H9 (cell line): Measurements from ENCODE around the gene EHD2. TPM values are rescaled to one million over a fixed set of nuclear protein-coding genes. Genes with fewer than 3 reads are reported as not detected.

Experiments
- DNase-seq: peaks from one replicate; pipeline ENCODE4 v3.0.0-alpha.2; 2017
- H2AFZ ChIP-seq: one replicate; pipeline ENCODE4 v1.6.1; 2013; ENCODE audit warnings: mild to moderate bottlenecking, low read length, control low read depth, moderate library complexity
- H2AK5ac ChIP-seq: 2 replicates; pipeline ENCODE4 v1.6.1; 2013; ENCODE audit warnings: low read length, control low read depth, mixed read lengths; ENCODE audit not compliant: insufficient read length
- H2BK120ac ChIP-seq: one replicate; pipeline ENCODE4 v1.6.1; 2013; ENCODE audit warnings: low read depth, mild to moderate bottlenecking, low read length, control low read depth, inconsistent platforms; ENCODE audit not compliant: poor library complexity, severe bottlenecking
- H2BK12ac ChIP-seq: 2 replicates; pipeline ENCODE4 v1.6.1; 2013; ENCODE audit warnings: low read length, control low read depth, mixed read lengths, low read depth; ENCODE audit not compliant: insufficient read length
- H2BK15ac ChIP-seq: 2 replicates; pipeline ENCODE4 v1.6.1; 2013; ENCODE audit warnings: low read depth, low read length, control low read depth
- H2BK20ac ChIP-seq: one replicate; pipeline ENCODE4 v1.6.1; 2013; ENCODE audit warnings: low read depth, mild to moderate bottlenecking, low read length, control low read depth, inconsistent platforms; ENCODE audit not compliant: poor library complexity, severe bottlenecking
- H2BK5ac ChIP-seq: 2 replicates; pipeline ENCODE4 v1.6.1; 2013; ENCODE audit warnings: low read length, control low read depth, mixed read lengths; ENCODE audit not compliant: insufficient read length
- H3K14ac ChIP-seq: 2 replicates; pipeline ENCODE4 v1.6.1; 2013; ENCODE audit warnings: low read length, control low read depth; ENCODE audit not compliant: insufficient read depth
- H3K18ac ChIP-seq: 2 replicates; pipeline ENCODE4 v1.6.1; 2013; ENCODE audit warnings: low read depth, mild to moderate bottlenecking, mixed read lengths, low read length, control low read depth; ENCODE audit not compliant: insufficient read length
- H3K23ac ChIP-seq: 2 replicates; pipeline ENCODE4 v1.6.1; 2013; ENCODE audit warnings: low read length, control low read depth, mixed read lengths, low read depth; ENCODE audit not compliant: insufficient read length
- H3K23me2 ChIP-seq: 2 replicates; pipeline ENCODE4 v1.6.1; 2013; ENCODE audit warnings: low read depth, mild to moderate bottlenecking, mixed read lengths, low read length, control low read depth; ENCODE audit not compliant: insufficient read length, poor library complexity, severe bottlenecking
- H3K27ac ChIP-seq: 2 replicates; pipeline ENCODE4 v1.5.1; 2013; ENCODE audit warnings: low read length, control low read depth, mixed read lengths, low read depth; ENCODE audit not compliant: insufficient read length
- H3K27me3 ChIP-seq: 2 replicates; pipeline ENCODE4 v1.6.1; 2013; ENCODE audit warnings: low read length, control low read depth, inconsistent platforms; ENCODE audit not compliant: insufficient read depth
- H3K4ac ChIP-seq: 2 replicates; pipeline ENCODE4 v1.6.1; 2013; ENCODE audit warnings: low read depth, mild to moderate bottlenecking, control low read depth, inconsistent platforms, low read length, moderate library complexity
- H3K4me1 ChIP-seq: 2 replicates; pipeline ENCODE4 v1.6.1; 2013; ENCODE audit warnings: low read length, control low read depth, inconsistent platforms; ENCODE audit not compliant: insufficient read depth
- H3K4me2 ChIP-seq: 2 replicates; pipeline ENCODE4 v1.6.1; 2013; ENCODE audit warnings: low read length, control low read depth, mixed read lengths; ENCODE audit not compliant: insufficient read length, insufficient read depth
- H3K56ac ChIP-seq: 2 replicates; pipeline ENCODE4 v1.6.1; 2013; ENCODE audit warnings: low read depth, mild to moderate bottlenecking, mixed read lengths, low read length, control low read depth; ENCODE audit not compliant: insufficient read length
- H3K79me1 ChIP-seq: 2 replicates; pipeline ENCODE4 v1.6.1; 2013; ENCODE audit warnings: low read depth, mild to moderate bottlenecking, moderate library complexity, low read length, control low read depth, inconsistent platforms; ENCODE audit not compliant: insufficient read depth, poor library complexity, severe bottlenecking
- H3K79me2 ChIP-seq: 2 replicates; pipeline ENCODE4 v1.6.1; 2013; ENCODE audit warnings: low read length, control low read depth, inconsistent platforms; ENCODE audit not compliant: insufficient read depth
- H3K9ac ChIP-seq: 2 replicates; pipeline ENCODE4 v1.6.1; 2013; ENCODE audit warnings: low read length, control low read depth, mixed read lengths; ENCODE audit not compliant: insufficient read length; ENCODE audit errors: extremely low read depth
- H3K9me3 ChIP-seq: one replicate; pipeline ENCODE4 v1.6.1; 2013; ENCODE audit warnings: low read depth, low read length, inconsistent platforms; ENCODE audit not compliant: control insufficient read depth
- H3T11ph ChIP-seq: one replicate; pipeline ENCODE4 v1.6.1; 2013; ENCODE audit warnings: mild to moderate bottlenecking, low read length, control low read depth, inconsistent platforms
- H4K20me1 ChIP-seq: one replicate; pipeline ENCODE4 v1.6.1; 2013; ENCODE audit not compliant: control insufficient read depth, insufficient read length, insufficient read depth
- H4K5ac ChIP-seq: 2 replicates; pipeline ENCODE4 v1.6.1; 2013; ENCODE audit warnings: low read depth, mild to moderate bottlenecking, mixed read lengths, low read length, control low read depth; ENCODE audit not compliant: insufficient read length
- H4K8ac ChIP-seq: replicated peaks from 2 replicates; pipeline ENCODE4 v1.6.1; 2013; ENCODE audit warnings: low read length, control low read depth, mixed read lengths, low read depth; ENCODE audit not compliant: insufficient read length
- H4K91ac ChIP-seq: 2 replicates; pipeline ENCODE4 v1.6.1; 2013; ENCODE audit warnings: low read depth, mild to moderate bottlenecking, moderate library complexity, mixed read lengths, low read length, control low read depth; ENCODE audit not compliant: insufficient read length
- H3K27ac Mint-ChIP-seq, 3 experiments: 2 replicates in 2 of 3; 3 replicates in 1 of 3; pipeline ENCODE4 v1.8.0; 2020 to 2021; ENCODE audit warnings: mixed read lengths in 3 of 3, mild to moderate bottlenecking in 1 of 3, moderate library complexity in 1 of 3
- H3K27me3 Mint-ChIP-seq: 2 replicates; pipeline ENCODE4 v1.8.0; 2021; ENCODE audit warnings: low read depth, mild to moderate bottlenecking, moderate library complexity, mixed read lengths
- H3K36me3 Mint-ChIP-seq, 3 experiments: 2 replicates in 2 of 3; 3 replicates in 1 of 3; pipeline ENCODE4 v1.8.0; 2020 to 2021; ENCODE audit warnings: low read depth in 3 of 3, mixed read lengths in 3 of 3; ENCODE audit not compliant: insufficient read depth in 1 of 3
- H3K4me1 Mint-ChIP-seq, 2 experiments: 2 replicates each; pipeline ENCODE4 v1.8.0; 2020; ENCODE audit warnings: mixed read lengths in 2 of 2
- H3K4me3 Mint-ChIP-seq, 2 experiments: 2 replicates in 1 of 2; 3 replicates in 1 of 2; pipeline ENCODE4 v1.8.0; 2020 to 2021; ENCODE audit warnings: mild to moderate bottlenecking in 2 of 2, mixed read lengths in 2 of 2, moderate library complexity in 1 of 2
- H3K9me3 Mint-ChIP-seq, 2 experiments: 2 replicates in 1 of 2; 3 replicates in 1 of 2; pipeline ENCODE4 v1.8.0; 2020; ENCODE audit warnings: mild to moderate bottlenecking in 2 of 2, mixed read lengths in 2 of 2, moderate library complexity in 1 of 2
- CTCF ChIP-seq: fragments of 200-600 bp; sonication (generic); conservative IDR thresholded peaks from 3 replicates; pipeline ENCODE4 v1.8.0; 2021; ENCODE audit warnings: antibody characterized with exemption, mild to moderate bottlenecking
- WGBS: extraction: QIAGEN DNeasy Blood & Tissue Kit; methylation state at CpG from one replicate; pipeline ENCODE4 v1.1.7; 2013; ENCODE audit warnings: missing lambda C conversion rate, low lambda C conversion rate, mixed read lengths; ENCODE audit not compliant: insufficient read length; ENCODE audit errors: extremely low coverage; 5-methylcytosine and 5-hydroxymethylcytosine counted together
- total RNA-seq: library from RNA; stranded (reverse); gene quantifications from 2 replicates; pipeline ENCODE4 v1.2.1, GENCODE V29; 2021

EHD2 gene
- total RNA-seq, 1 experiment from 2014 or later = 19.7 TPM

- Histone ChIP-seq H3K79me1 (no peaks in the 10 kb centered on the region), H3K23ac (no peak overlapping the region), H3K4me2 (no peak overlapping the region), H2BK15ac (no peak overlapping the region), H3K18ac (no peak overlapping the region), H2BK120ac (no peak overlapping the region), H2BK5ac (no peak overlapping the region), H3K56ac (no peak overlapping the region), H3K23me2 (no peaks in the 10 kb centered on the region), H3K4ac (no peak overlapping the region), H3K14ac (no peak overlapping the region), H2BK20ac (no peak overlapping the region), H4K8ac (no peak overlapping the region), H3T11ph (no peak overlapping the region), H4K91ac (no peak overlapping the region), H4K5ac (no peak overlapping the region), H3K27me3 (no peaks in the 10 kb centered on the region), H3K79me2 (no peaks in the 10 kb centered on the region), H2AK5ac (no peak overlapping the region), H2BK12ac (no peak overlapping the region), H3K27ac (no peak overlapping the region), H2AFZ (no peak overlapping the region), H3K9ac (no peak overlapping the region), H3K9me3 (no peaks in the 10 kb centered on the region), H3K4me1 (no peaks in the 10 kb centered on the region), H4K20me1 (no peaks in the 10 kb centered on the region)
- no peak for TF ChIP-seq CTCF
- Mint-ChIP-seq H3K27ac (no peak overlapping the region), H3K27me3 (no peaks in the 10 kb centered on the region), H3K36me3 (peaks cover 8 to 37% (median 29%) of the 10 kb centered on the region in 3 experiments; a peak in 6 of 7 replicates), H3K9me3 (no peaks in the 10 kb centered on the region), H3K4me1 (peaks cover 2 to 9% of the 10 kb centered on the region in 2 experiments; a peak in 3 of 4 replicates), H3K4me3 (no peak overlapping the region)
- WGBS = no CpG with 5 or more reads among the region's 14 CpGs
- no peak for DNase-seq
These were observed 19.3 kb upstream of the EHD2 start for GRCh38 chr19:47693903-47694302.
